ENCODE data around the gene MYLK4.

MYLK4 gene

GRCh38 chr6:2665146-2666070 lies 85.3 kb downstream of the MYLK4 start:
- Histone ChIP-seq H3K4me3 (peak overlapping the region; percentile 72), H3K36me3 (ENCODE audit: insufficient read depth, low read length) (no peaks in the 10 kb centered on the region), H3K9me3 (ENCODE audit: low read depth, low read length) (no peaks in the 10 kb centered on the region), H3K9ac (ENCODE audit: insufficient read length) (peak overlapping the region; percentile 30), H3K27ac (peak overlapping the region; percentile 97)
- TF ChIP-seq FOXP2 (optimal IDR thresholded peaks at IDR 0.05; ENCODE audit: control extremely low read depth, extremely low read length, insufficient read depth) (no peak), EZH2 (IDR thresholded peaks at IDR 0.05) (no peak), POLR2AphosphoS5 (IDR thresholded peaks at IDR 0.05; ENCODE audit: borderline replicate concordance, low read depth, low read length) (peak; percentile 25; the same call in 1 of the 2 replicates)
- peak; percentile 76 for DNase-seq (ENCODE audit: low read depth, low spot score)

- Histone ChIP-seq H3K9me3 (ENCODE audit: low read depth, low read length) (no peaks in the 10 kb centered on the region), H3K36me3 (ENCODE audit: insufficient read depth, low read length) (no peaks in the 10 kb centered on the region), H3K27ac (no peak overlapping the region), H3K9ac (ENCODE audit: insufficient read length) (no peak overlapping the region), H3K4me3 (no peak overlapping the region)
- DNase-seq (ENCODE audit: low read depth, low spot score): no peak
- TF ChIP-seq FOXP2 (optimal IDR thresholded peaks at IDR 0.05; ENCODE audit: control extremely low read depth, extremely low read length, insufficient read depth): no peak
- TF ChIP-seq EZH2 (IDR thresholded peaks at IDR 0.05): no peak
- TF ChIP-seq POLR2AphosphoS5 (IDR thresholded peaks at IDR 0.05; ENCODE audit: borderline replicate concordance, low read depth, low read length): no peak
Observed at GRCh38 chr6:2663123-2663522, 87.6 kb downstream of the MYLK4 start.

GRCh38 chr6:2661651-2662050 lies 89.1 kb downstream of the MYLK4 start:
- Histone ChIP-seq H3K27ac (no peak overlapping the region), H3K36me3 (ENCODE audit: insufficient read depth, low read length) (no peaks in the 10 kb centered on the region), H3K4me3 (no peak overlapping the region), H3K9ac (ENCODE audit: insufficient read length) (no peak overlapping the region), H3K9me3 (ENCODE audit: low read depth, low read length) (no peaks in the 10 kb centered on the region)
- no peak for DNase-seq (ENCODE audit: low read depth, low spot score)
- TF ChIP-seq EZH2 (IDR thresholded peaks at IDR 0.05) (no peak), FOXP2 (optimal IDR thresholded peaks at IDR 0.05; ENCODE audit: control extremely low read depth, extremely low read length, insufficient read depth) (no peak), POLR2AphosphoS5 (IDR thresholded peaks at IDR 0.05; ENCODE audit: borderline replicate concordance, low read depth, low read length) (no peak)

- H3K36me3 ChIP-seq (ENCODE audit: insufficient read depth, low read length): no peaks in the 10 kb centered on the region
- TF ChIP-seq FOXP2 (optimal IDR thresholded peaks at IDR 0.05; ENCODE audit: control extremely low read depth, extremely low read length, insufficient read depth) (no peak), EZH2 (IDR thresholded peaks at IDR 0.05) (no peak), POLR2AphosphoS5 (IDR thresholded peaks at IDR 0.05; ENCODE audit: borderline replicate concordance, low read depth, low read length) (no peak)
- H3K27ac ChIP-seq: no peak overlapping the region
- H3K4me3 ChIP-seq: no peak overlapping the region
- no peak overlapping the region for H3K9ac ChIP-seq (ENCODE audit: insufficient read length)
- DNase-seq (ENCODE audit: low read depth, low spot score): no peak
- H3K9me3 ChIP-seq (ENCODE audit: low read depth, low read length): no peaks in the 10 kb centered on the region
Observed at GRCh38 chr6:2659882-2660281, 90.8 kb downstream of the MYLK4 start.

- Histone ChIP-seq H3K27ac (no peak overlapping the region), H3K9ac (ENCODE audit: insufficient read length) (no peak overlapping the region), H3K4me3 (no peak overlapping the region), H3K9me3 (ENCODE audit: low read depth, low read length) (no peaks in the 10 kb centered on the region), H3K36me3 (ENCODE audit: insufficient read depth, low read length) (no peaks in the 10 kb centered on the region)
- no peak for TF ChIP-seq EZH2 (IDR thresholded peaks at IDR 0.05)
- TF ChIP-seq FOXP2 (optimal IDR thresholded peaks at IDR 0.05; ENCODE audit: control extremely low read depth, extremely low read length, insufficient read depth): no peak
- TF ChIP-seq POLR2AphosphoS5 (IDR thresholded peaks at IDR 0.05; ENCODE audit: borderline replicate concordance, low read depth, low read length): no peak
- no peak for DNase-seq (ENCODE audit: low read depth, low spot score)
Observed at GRCh38 chr6:2659381-2659780, 91.3 kb downstream of the MYLK4 start.

GRCh38 chr6:2658788-2659187 lies 91.9 kb downstream of the MYLK4 start:
- Histone ChIP-seq H3K4me3 (no peak overlapping the region), H3K27ac (no peak overlapping the region), H3K36me3 (ENCODE audit: insufficient read depth, low read length) (no peaks in the 10 kb centered on the region), H3K9ac (ENCODE audit: insufficient read length) (no peak overlapping the region), H3K9me3 (ENCODE audit: low read depth, low read length) (no peaks in the 10 kb centered on the region)
- DNase-seq (ENCODE audit: low read depth, low spot score): no peak
- TF ChIP-seq FOXP2 (optimal IDR thresholded peaks at IDR 0.05; ENCODE audit: control extremely low read depth, extremely low read length, insufficient read depth) (no peak), EZH2 (IDR thresholded peaks at IDR 0.05) (no peak), POLR2AphosphoS5 (IDR thresholded peaks at IDR 0.05; ENCODE audit: borderline replicate concordance, low read depth, low read length) (no peak)

GRCh38 chr6:2656460-2657079 lies 94.2 kb downstream of the MYLK4 start:
- Histone ChIP-seq H3K4me3 (no peak overlapping the region), H3K9ac (ENCODE audit: insufficient read length) (no peak overlapping the region), H3K27ac (no peak overlapping the region), H3K9me3 (ENCODE audit: low read depth, low read length) (no peaks in the 10 kb centered on the region), H3K36me3 (ENCODE audit: insufficient read depth, low read length) (no peaks in the 10 kb centered on the region)
- no peak for TF ChIP-seq EZH2 (IDR thresholded peaks at IDR 0.05)
- DNase-seq (ENCODE audit: low read depth, low spot score): no peak

GRCh38 chr6:2655844-2656433 lies 94.8 kb downstream of the MYLK4 start:
- H3K36me3 ChIP-seq (ENCODE audit: insufficient read depth, low read length): no peaks in the 10 kb centered on the region
- DNase-seq (ENCODE audit: low read depth, low spot score): no peak
- no peak for TF ChIP-seq FOXP2 (optimal IDR thresholded peaks at IDR 0.05; ENCODE audit: control extremely low read depth, extremely low read length, insufficient read depth)
- TF ChIP-seq EZH2 (IDR thresholded peaks at IDR 0.05): no peak
- no peak for TF ChIP-seq POLR2AphosphoS5 (IDR thresholded peaks at IDR 0.05; ENCODE audit: borderline replicate concordance, low read depth, low read length)
- H3K9me3 ChIP-seq (ENCODE audit: low read depth, low read length): no peaks in the 10 kb centered on the region
- no peak overlapping the region for H3K4me3 ChIP-seq
- H3K27ac ChIP-seq: no peak overlapping the region
- H3K9ac ChIP-seq (ENCODE audit: insufficient read length): no peak overlapping the region

All from SK-N-MC (cell line).